IPS-20b (cell line): ENCODE data around the gene MBNL1.
A peak's percentile ranks its signal among the peaks of the same experiment; 100 is the strongest.

Experiments used
- H3K27ac ChIP-seq: one replicate; pipeline ENCODE4 v1.5.1; 2013; ENCODE audit warnings: low read length
- H3K27me3 ChIP-seq: 2 replicates; pipeline ENCODE4 v1.6.1; 2013; ENCODE audit warnings: mild to moderate bottlenecking, low read length, inconsistent platforms; ENCODE audit not compliant: insufficient read depth
- H3K36me3 ChIP-seq: 2 replicates; pipeline ENCODE4 v1.6.1; 2013; ENCODE audit warnings: low read depth, mild to moderate bottlenecking, inconsistent platforms, low read length, moderate library complexity; ENCODE audit not compliant: insufficient read depth
- H3K4me1 ChIP-seq: 2 replicates; pipeline ENCODE4 v1.6.1; 2013; ENCODE audit warnings: mild to moderate bottlenecking, control low read depth, inconsistent platforms, low read length, moderate library complexity; ENCODE audit not compliant: insufficient read depth
- H3K4me3 ChIP-seq: 2 replicates; pipeline ENCODE4 v1.5.1; 2013; ENCODE audit warnings: mild to moderate bottlenecking, low read length, inconsistent platforms
- H3K9ac ChIP-seq: 2 replicates; pipeline ENCODE4 v1.6.1; 2013; ENCODE audit warnings: low read depth, mild to moderate bottlenecking, inconsistent platforms, low read length, moderate library complexity
- H3K9me3 ChIP-seq: 2 replicates; pipeline ENCODE4 v1.6.1; 2013; ENCODE audit warnings: mild to moderate bottlenecking, low read depth, low read length, inconsistent platforms; ENCODE audit not compliant: insufficient read depth

The MBNL1 gene

GRCh38 chr3:152302521-152303021, 33.8 kb downstream of the MBNL1 start:
- Histone ChIP-seq H3K27ac (no peak overlapping the region), H3K27me3 (no peaks in the 10 kb centered on the region), H3K9me3 (no peaks in the 10 kb centered on the region), H3K4me1 (peaks cover 65% of the 10 kb centered on the region), H3K36me3 (no peaks in the 10 kb centered on the region), H3K9ac (no peak overlapping the region), H3K4me3 (no peak overlapping the region)

- Histone ChIP-seq H3K9me3 (no peaks in the 10 kb centered on the region), H3K4me3 (no peak overlapping the region; the same call in 1 of the 2 replicates), H3K9ac (peak overlapping the region; percentile 18; the same call in 1 of the 2 replicates), H3K27ac (no peak overlapping the region), H3K36me3 (no peaks in the 10 kb centered on the region), H3K27me3 (no peaks in the 10 kb centered on the region), H3K4me1 (peaks cover 76% of the 10 kb centered on the region)
Observed at GRCh38 chr3:152304160-152304559, 35.4 kb downstream of the MBNL1 start.

- peaks cover 76% of the 10 kb centered on the region for H3K4me1 ChIP-seq
- H3K36me3 ChIP-seq, result no peaks in the 10 kb centered on the region
- H3K4me3 ChIP-seq, result peak overlapping the region; percentile 49
- H3K9me3 ChIP-seq, result no peaks in the 10 kb centered on the region
- H3K27ac ChIP-seq, result no peak overlapping the region
- H3K9ac ChIP-seq, result no peak overlapping the region; the same call in 1 of the 2 replicates
- H3K27me3 ChIP-seq, result no peaks in the 10 kb centered on the region
Observed at GRCh38 chr3:152305075-152305474, 36.3 kb downstream of the MBNL1 start.

GRCh38 chr3:152307829-152308474, 39.2 kb downstream of the MBNL1 start:
- no peaks in the 10 kb centered on the region for H3K9me3 ChIP-seq
- no peaks in the 10 kb centered on the region for H3K27me3 ChIP-seq
- no peak overlapping the region for H3K27ac ChIP-seq
- no peak overlapping the region for H3K4me3 ChIP-seq
- peaks cover 54% of the 10 kb centered on the region for H3K4me1 ChIP-seq
- no peak overlapping the region for H3K9ac ChIP-seq
- H3K36me3 ChIP-seq, result no peaks in the 10 kb centered on the region

GRCh38 chr3:152308475-152308844, 39.7 kb downstream of the MBNL1 start:
- H3K4me3 ChIP-seq, result no peak overlapping the region
- H3K9me3 ChIP-seq, result no peaks in the 10 kb centered on the region
- no peaks in the 10 kb centered on the region for H3K27me3 ChIP-seq
- H3K9ac ChIP-seq, result 0 out of 2 replicates have a peak overlapping the region, but pooled peaks have one; percentile 18
- H3K27ac ChIP-seq, result no peak overlapping the region
- H3K36me3 ChIP-seq, result no peaks in the 10 kb centered on the region
- H3K4me1 ChIP-seq, result peaks cover 49% of the 10 kb centered on the region

- Histone ChIP-seq H3K9me3 (no peaks in the 10 kb centered on the region), H3K4me1 (peaks cover 45% of the 10 kb centered on the region), H3K36me3 (no peaks in the 10 kb centered on the region), H3K27me3 (no peaks in the 10 kb centered on the region), H3K27ac (no peak overlapping the region), H3K9ac (no peak overlapping the region), H3K4me3 (no peak overlapping the region)
Observed at GRCh38 chr3:152309031-152309430, 40.3 kb downstream of the MBNL1 start.

- Histone ChIP-seq H3K4me3 (no peak overlapping the region), H3K9ac (no peak overlapping the region), H3K27me3 (no peaks in the 10 kb centered on the region), H3K9me3 (no peaks in the 10 kb centered on the region), H3K27ac (no peak overlapping the region), H3K4me1 (peaks cover 38% of the 10 kb centered on the region), H3K36me3 (no peaks in the 10 kb centered on the region)
Observed at GRCh38 chr3:152309535-152310307, 41.0 kb downstream of the MBNL1 start.

- Histone ChIP-seq H3K9me3 (no peaks in the 10 kb centered on the region), H3K9ac (no peak overlapping the region), H3K27me3 (no peaks in the 10 kb centered on the region), H3K36me3 (no peaks in the 10 kb centered on the region), H3K4me1 (peaks cover 16% of the 10 kb centered on the region), H3K27ac (no peak overlapping the region), H3K4me3 (no peak overlapping the region)
Observed at GRCh38 chr3:152313430-152313829, 44.7 kb downstream of the MBNL1 start.

- no peak overlapping the region for H3K27ac ChIP-seq
- no peaks in the 10 kb centered on the region for H3K36me3 ChIP-seq
- H3K27me3 ChIP-seq, result no peaks in the 10 kb centered on the region
- H3K9ac ChIP-seq, result no peak overlapping the region
- H3K4me1 ChIP-seq, result peaks cover 16% of the 10 kb centered on the region
- no peaks in the 10 kb centered on the region for H3K9me3 ChIP-seq
- no peak overlapping the region for H3K4me3 ChIP-seq
Observed at GRCh38 chr3:152313914-152314313, 45.2 kb downstream of the MBNL1 start.

- Histone ChIP-seq H3K4me3 (no peak overlapping the region), H3K27ac (no peak overlapping the region), H3K9ac (no peak overlapping the region), H3K36me3 (no peaks in the 10 kb centered on the region), H3K27me3 (no peaks in the 10 kb centered on the region), H3K4me1 (peaks cover 18% of the 10 kb centered on the region), H3K9me3 (no peaks in the 10 kb centered on the region)
Observed at GRCh38 chr3:152314677-152315353, 46.1 kb downstream of the MBNL1 start.

- H3K9ac ChIP-seq, result no peak overlapping the region
- H3K9me3 ChIP-seq, result no peaks in the 10 kb centered on the region
- H3K36me3 ChIP-seq, result no peaks in the 10 kb centered on the region
- H3K4me1 ChIP-seq, result peaks cover 18% of the 10 kb centered on the region
- H3K27ac ChIP-seq, result no peak overlapping the region
- H3K4me3 ChIP-seq, result no peak overlapping the region
- no peaks in the 10 kb centered on the region for H3K27me3 ChIP-seq
Observed at GRCh38 chr3:152315623-152316022, 46.9 kb downstream of the MBNL1 start.
